H1 (cell line): Measurements from ENCODE around the gene DDX3X.

Experiments used
- ATF3 ChIP-seq: IDR thresholded peaks from 2 replicates; pipeline ENCODE4 v1.6.1; 2011; ENCODE audit warnings: low read depth, mild to moderate bottlenecking, low read length; ENCODE audit not compliant: insufficient read depth
- CBX5 ChIP-seq: fragments of 300-800, 300-1000 bp; sonication (generic); IDR thresholded peaks from 2 replicates; pipeline ENCODE4 v1.7.1; 2016; ENCODE audit warnings: antibody characterized with exemption, low read length, low read depth
- CEBPB ChIP-seq: IDR thresholded peaks from 2 replicates; pipeline ENCODE4 v1.6.1; 2012; ENCODE audit warnings: low read depth, low read length
- CTCF ChIP-seq, 3 experiments: IDR thresholded peaks; 1 replicate in 2 of 3; 2 replicates in 1 of 3; pipeline versions ENCODE4 v1.5.1 to v1.6.1; 2011; ENCODE audit warnings: low read length in 3 of 3, mild to moderate bottlenecking in 3 of 3, inconsistent platforms in 2 of 3, low read depth in 1 of 3, moderate library complexity in 1 of 3; ENCODE audit not compliant: insufficient read depth in 1 of 3; ENCODE audit errors: control extremely low read depth in 1 of 3
- EZH2 ChIP-seq: fragments of 200-600 bp; sonication (generic); IDR thresholded peaks from 2 replicates; pipeline ENCODE4 v1.7.1; 2012; ENCODE audit warnings: low read depth, mild to moderate bottlenecking, moderate library complexity, low read length, inconsistent platforms; ENCODE audit not compliant: severe bottlenecking
- MAFK ChIP-seq: IDR thresholded peaks from 2 replicates; pipeline ENCODE4 v1.6.1; 2012; ENCODE audit warnings: low read depth, mild to moderate bottlenecking, improper control_type of control experiment, low read length
- PHF8 ChIP-seq: fragments of 200-600 bp; sonication (generic); conservative IDR thresholded peaks from 2 replicates; pipeline ENCODE4 v1.7.1; 2012; ENCODE audit warnings: low read depth, mild to moderate bottlenecking, inconsistent platforms, low read length, moderate library complexity
- POLR2A ChIP-seq, 2 experiments: IDR thresholded peaks; 1 replicate in 1 of 2; 2 replicates in 1 of 2; pipeline ENCODE4 v1.6.1; 2011; ENCODE audit warnings: low read depth in 2 of 2, low read length in 2 of 2, mild to moderate bottlenecking in 2 of 2; ENCODE audit errors: control extremely low read depth in 1 of 2
- RAD21 ChIP-seq, 2 experiments: IDR thresholded peaks in 1 of 2; conservative IDR thresholded peaks in 1 of 2; 2 replicates each; pipeline ENCODE4 v1.6.1; 2011; ENCODE audit warnings: low read depth in 2 of 2, low read length in 2 of 2, improper control_type of control experiment in 1 of 2, inconsistent platforms in 1 of 2, mild to moderate bottlenecking in 1 of 2, moderate library complexity in 1 of 2
- RFX5 ChIP-seq: IDR thresholded peaks from 2 replicates; pipeline ENCODE4 v1.6.1; 2011; ENCODE audit warnings: low read depth, low read length, improper control_type of control experiment, borderline replicate concordance
- RXRA ChIP-seq: IDR thresholded peaks from 2 replicates; pipeline ENCODE4 v1.6.1; 2011; ENCODE audit warnings: low read depth, mild to moderate bottlenecking, low read length, moderate library complexity; ENCODE audit not compliant: insufficient read depth
- SAP30 ChIP-seq: fragments of 300-600 bp; sonication (generic); IDR thresholded peaks from 2 replicates; pipeline ENCODE4 v1.7.1; 2012; ENCODE audit warnings: low read length, moderate library complexity, mild to moderate bottlenecking, inconsistent platforms; ENCODE audit not compliant: insufficient read depth, insufficient replicate concordance
- SUZ12 ChIP-seq: fragments of 200-600 bp; sonication (generic); IDR thresholded peaks from 2 replicates; pipeline ENCODE4 v1.6.1; 2012; ENCODE audit warnings: mild to moderate bottlenecking, inconsistent platforms, low read length, moderate library complexity, mixed read lengths
- USF2 ChIP-seq: IDR thresholded peaks from 2 replicates; pipeline ENCODE4 v1.6.1; 2011; ENCODE audit warnings: low read length, improper control_type of control experiment

- TF ChIP-seq SUZ12 = no peak
- no peak for TF ChIP-seq CTCF (IDR thresholded peaks at IDR 0.05; ENCODE audit: control extremely low read depth in 1 of 3, insufficient read depth in 1 of 3, low read depth in 1 of 3, low read length in 3 of 3)
- no peak for TF ChIP-seq CBX5
- TF ChIP-seq RAD21 (IDR thresholded peaks at IDR 0.05 in 1 of 2, conservative IDR thresholded peaks at IDR 0.05 in 1 of 2; ENCODE audit: low read depth in 2 of 2, low read length in 2 of 2) = no peak
- TF ChIP-seq MAFK = no peak
- TF ChIP-seq RXRA = no peak
- TF ChIP-seq EZH2 = no peak
- no peak for TF ChIP-seq RFX5
- TF ChIP-seq PHF8 = no peak
- TF ChIP-seq CEBPB = no peak
- TF ChIP-seq ATF3 = no peak
- no peak for TF ChIP-seq POLR2A (IDR thresholded peaks at IDR 0.05; ENCODE audit: control extremely low read depth in 1 of 2, low read depth in 2 of 2, low read length in 2 of 2)
- no peak for TF ChIP-seq USF2
- TF ChIP-seq SAP30 = no peak
Observed at GRCh38 chrX:41405551-41405950, 71.6 kb downstream of the DDX3X start.
